Measurements from ENCODE around the gene GNAI3.

Gene GNAI3

GRCh38 chr1:109595531-109595930, 47.1 kb downstream of the GNAI3 start:
- peak; percentile 62 for DNase-seq (ENCODE audit: low read depth)
- no peak for TF ChIP-seq CTCF (conservative IDR thresholded peaks at IDR 0.05; ENCODE audit: low read depth, low read length)

GRCh38 chr1:109598156-109598555, 49.7 kb downstream of the GNAI3 start:
- DNase-seq (ENCODE audit: low read depth), result peak; percentile 65
- no peak for TF ChIP-seq CTCF (conservative IDR thresholded peaks at IDR 0.05; ENCODE audit: low read depth, low read length)
- H3K4me3 ChIP-seq (ENCODE audit: low read depth, low read length), result no peak overlapping the region

More at GRCh38 chr1:109595531-109595930, 47.1 kb downstream of the GNAI3 start:
- H3K4me3 ChIP-seq (ENCODE audit: low read depth, low read length), result no peak overlapping the region

GRCh38 chr1:109598655-109599054, 50.2 kb downstream of the GNAI3 start:
- peak; percentile 58 for TF ChIP-seq CTCF (conservative IDR thresholded peaks at IDR 0.05; ENCODE audit: low read depth, low read length)
- no peak overlapping the region for H3K4me3 ChIP-seq (ENCODE audit: low read depth, low read length)
- DNase-seq (ENCODE audit: low read depth), result peak; percentile 58

GRCh38 chr1:109603229-109603628, 54.8 kb downstream of the GNAI3 start:
- DNase-seq (ENCODE audit: low read depth), result no peak
- TF ChIP-seq CTCF (conservative IDR thresholded peaks at IDR 0.05; ENCODE audit: low read depth, low read length), result no peak
- no peak overlapping the region for H3K4me3 ChIP-seq (ENCODE audit: low read depth, low read length)

- no peak for TF ChIP-seq CTCF (conservative IDR thresholded peaks at IDR 0.05; ENCODE audit: low read depth, low read length)
- no peak overlapping the region for H3K4me3 ChIP-seq (ENCODE audit: low read depth, low read length)
- no peak for DNase-seq (ENCODE audit: low read depth)
Measured at GRCh38 chr1:109605381-109605780, 57.0 kb downstream of the GNAI3 start.

- no peak overlapping the region for H3K4me3 ChIP-seq (ENCODE audit: low read depth, low read length)
- TF ChIP-seq CTCF (conservative IDR thresholded peaks at IDR 0.05; ENCODE audit: low read depth, low read length), result no peak
- DNase-seq (ENCODE audit: low read depth), result no peak
Measured at GRCh38 chr1:109609881-109610280, 61.5 kb downstream of the GNAI3 start.

GRCh38 chr1:109610609-109611307, 62.3 kb downstream of the GNAI3 start:
- no peak for TF ChIP-seq CTCF (conservative IDR thresholded peaks at IDR 0.05; ENCODE audit: low read depth, low read length)
- no peak overlapping the region for H3K4me3 ChIP-seq (ENCODE audit: low read depth, low read length)
- DNase-seq (ENCODE audit: low read depth), result peak; percentile 63
